Breast epithelium (tissue), 4 donors: ENCODE data around the gene CALY. TPM values are rescaled to one million over a fixed set of nuclear protein-coding genes. Genes with fewer than 3 reads are reported as not detected.

ENCODE experiments used
- DNase-seq, 2 donors: peaks; one replicate each; pipeline ENCODE4 v3.0.0-alpha.2; 2019; ENCODE audit warnings: low spot score in 2 of 2
- H3K27ac ChIP-seq, 2 donors: fragments of 200-600 bp; sonication (generic) in 1 of 2; one replicate each; pipeline ENCODE4 v1.5.1; 2016 to 2019; ENCODE audit warnings: mild to moderate bottlenecking in 1 of 2
- H3K27me3 ChIP-seq, 2 donors: fragments of 200-600 bp; sonication (generic) in 1 of 2; one replicate each; pipeline versions ENCODE4 v1.5.1 to v1.6.0; 2017 to 2019; ENCODE audit warnings: control low read depth in 1 of 2, mild to moderate bottlenecking in 1 of 2
- H3K36me3 ChIP-seq: fragments of 200-600 bp; one replicate; pipeline ENCODE4 v1.5.1; 2019
- H3K4me1 ChIP-seq, 2 donors: fragments of 200-600 bp; sonication (generic); one replicate each; pipeline ENCODE4 v1.5.1; 2016 to 2019; ENCODE audit warnings: control low read depth in 1 of 2
- H3K4me3 ChIP-seq, 3 donors: fragments of 200-600 bp; sonication (generic); 1 replicate in 2 of 3; 2 replicates in 1 of 3; pipeline ENCODE4 v1.5.1; 2016 to 2019; ENCODE audit warnings: mild to moderate bottlenecking in 3 of 3, moderate library complexity in 2 of 3
- H3K9me3 ChIP-seq, 2 donors: fragments of 200-600 bp; sonication (generic) in 1 of 2; one replicate each; pipeline ENCODE4 v1.5.1; 2016 to 2019; ENCODE audit warnings: control low read depth in 1 of 2
- POLR2A ChIP-seq: fragments of 450-650 bp; IDR thresholded peaks from one replicate; pipeline ENCODE4 v1.6.1; 2016; ENCODE audit warnings: antibody characterized with exemption, mild to moderate bottlenecking, moderate library complexity
- POLR2AphosphoS5 ChIP-seq, 3 donors: sonication (generic); formaldehyde crosslinking; IDR thresholded peaks; one replicate each; pipeline ENCODE4 v1.6.1; 2017; ENCODE audit warnings: antibody characterized with exemption in 3 of 3
- intact Hi-C: fragments of 100-400 bp; cut with DNase I; formaldehyde crosslinking; loops from one replicate; pipeline ENCODE4 v1.15.1; 2023; ENCODE audit warnings: low total_unique reads
- total RNA-seq, 3 donors: library from RNA; depleted of rRNA; stranded (reverse); fragments of >200 nt; gene quantifications; one replicate each; pipeline ENCODE4 v1.1.0, GENCODE V29; 2016
- TF ChIP-seq, protein P1 (sequence below), 3 donors: fragments of 450-650 bp; IDR thresholded peaks; one replicate each; pipeline ENCODE4 v1.5.1; 2016 to 2017; ENCODE audit warnings: antibody characterized with exemption in 3 of 3, mild to moderate bottlenecking in 3 of 3, moderate library complexity in 3 of 3

The CALY gene
- total RNA-seq, 3 donors from 2014 or later, result 0.66 TPM; not detected in 2

DNA sequence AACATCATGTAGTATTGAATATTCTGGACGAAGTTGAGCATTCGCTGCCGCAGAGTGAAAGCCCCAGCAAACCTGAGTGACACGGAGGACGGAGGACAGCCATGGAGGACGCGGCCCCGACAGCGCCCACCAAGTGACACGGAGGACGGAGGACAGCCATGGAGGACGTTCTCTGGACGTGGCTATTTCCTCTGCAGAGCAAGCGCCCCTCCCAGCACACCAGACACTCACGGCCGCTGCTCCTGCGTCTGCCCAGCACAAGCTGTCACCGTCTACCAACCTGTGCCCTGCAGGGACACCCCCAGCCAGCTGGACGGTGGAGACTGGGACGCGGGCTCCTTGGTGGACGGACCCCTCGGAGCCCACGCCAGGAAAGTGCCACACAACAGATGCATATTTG is 52.8 kb downstream of the CALY start:
- DNase-seq, result no peak
- H3K27me3 ChIP-seq, result no peaks in the 10 kb centered on the region
- H3K4me1 ChIP-seq, result no peaks in the 10 kb centered on the region
- TF ChIP-seq POLR2A, result no peak
- TF ChIP-seq, protein P1, sequence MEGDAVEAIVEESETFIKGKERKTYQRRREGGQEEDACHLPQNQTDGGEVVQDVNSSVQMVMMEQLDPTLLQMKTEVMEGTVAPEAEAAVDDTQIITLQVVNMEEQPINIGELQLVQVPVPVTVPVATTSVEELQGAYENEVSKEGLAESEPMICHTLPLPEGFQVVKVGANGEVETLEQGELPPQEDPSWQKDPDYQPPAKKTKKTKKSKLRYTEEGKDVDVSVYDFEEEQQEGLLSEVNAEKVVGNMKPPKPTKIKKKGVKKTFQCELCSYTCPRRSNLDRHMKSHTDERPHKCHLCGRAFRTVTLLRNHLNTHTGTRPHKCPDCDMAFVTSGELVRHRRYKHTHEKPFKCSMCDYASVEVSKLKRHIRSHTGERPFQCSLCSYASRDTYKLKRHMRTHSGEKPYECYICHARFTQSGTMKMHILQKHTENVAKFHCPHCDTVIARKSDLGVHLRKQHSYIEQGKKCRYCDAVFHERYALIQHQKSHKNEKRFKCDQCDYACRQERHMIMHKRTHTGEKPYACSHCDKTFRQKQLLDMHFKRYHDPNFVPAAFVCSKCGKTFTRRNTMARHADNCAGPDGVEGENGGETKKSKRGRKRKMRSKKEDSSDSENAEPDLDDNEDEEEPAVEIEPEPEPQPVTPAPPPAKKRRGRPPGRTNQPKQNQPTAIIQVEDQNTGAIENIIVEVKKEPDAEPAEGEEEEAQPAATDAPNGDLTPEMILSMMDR (IDR thresholded peaks at IDR 0.05), result no peak
- no peak for TF ChIP-seq POLR2AphosphoS5 (IDR thresholded peaks at IDR 0.05)
- peaks cover 26% of the 10 kb centered on the region for H3K36me3 ChIP-seq
- no peaks in the 10 kb centered on the region for H3K9me3 ChIP-seq
- no peak overlapping the region for H3K27ac ChIP-seq
- intact Hi-C loops, result no loop called here
- H3K4me3 ChIP-seq, result no peak overlapping the region

DNA sequence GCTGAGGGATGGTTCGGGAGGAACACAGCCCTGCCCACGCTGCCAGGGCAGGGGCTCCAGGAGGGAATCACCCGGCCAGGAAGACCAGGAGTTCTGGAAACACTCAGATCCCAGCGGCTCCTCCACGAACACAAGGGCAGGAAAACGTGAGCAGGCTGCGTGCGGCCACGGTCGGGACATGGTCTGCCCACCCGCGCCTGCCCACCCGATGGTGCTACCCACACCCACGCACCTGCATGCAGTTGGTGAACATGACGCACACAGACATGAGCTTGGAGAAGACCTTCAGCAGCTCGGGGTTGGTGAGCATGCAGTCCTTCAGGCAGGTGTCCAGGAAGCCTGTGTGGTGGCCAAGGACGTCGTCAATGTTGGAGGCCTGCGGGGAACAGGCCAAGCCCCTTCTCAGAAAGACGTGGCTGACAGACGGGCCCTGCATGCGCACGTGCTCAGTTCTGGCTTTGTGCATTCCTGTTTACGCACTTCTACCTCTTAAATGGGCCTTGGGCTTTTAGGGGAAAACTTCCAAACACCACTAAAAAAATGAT is 53.8 kb downstream of the CALY start:
- H3K4me1 ChIP-seq, result no peaks in the 10 kb centered on the region
- no peaks in the 10 kb centered on the region for H3K27me3 ChIP-seq
- H3K4me3 ChIP-seq, result no peak overlapping the region
- TF ChIP-seq, protein P1 (IDR thresholded peaks at IDR 0.05), result no peak
- TF ChIP-seq POLR2A (no peak), POLR2AphosphoS5 (IDR thresholded peaks at IDR 0.05) (no peak)
- peaks cover 22% of the 10 kb centered on the region for H3K36me3 ChIP-seq
- no peak for DNase-seq
- H3K27ac ChIP-seq, result no peak overlapping the region
- intact Hi-C loops, result no loop called here
- no peaks in the 10 kb centered on the region for H3K9me3 ChIP-seq

DNA sequence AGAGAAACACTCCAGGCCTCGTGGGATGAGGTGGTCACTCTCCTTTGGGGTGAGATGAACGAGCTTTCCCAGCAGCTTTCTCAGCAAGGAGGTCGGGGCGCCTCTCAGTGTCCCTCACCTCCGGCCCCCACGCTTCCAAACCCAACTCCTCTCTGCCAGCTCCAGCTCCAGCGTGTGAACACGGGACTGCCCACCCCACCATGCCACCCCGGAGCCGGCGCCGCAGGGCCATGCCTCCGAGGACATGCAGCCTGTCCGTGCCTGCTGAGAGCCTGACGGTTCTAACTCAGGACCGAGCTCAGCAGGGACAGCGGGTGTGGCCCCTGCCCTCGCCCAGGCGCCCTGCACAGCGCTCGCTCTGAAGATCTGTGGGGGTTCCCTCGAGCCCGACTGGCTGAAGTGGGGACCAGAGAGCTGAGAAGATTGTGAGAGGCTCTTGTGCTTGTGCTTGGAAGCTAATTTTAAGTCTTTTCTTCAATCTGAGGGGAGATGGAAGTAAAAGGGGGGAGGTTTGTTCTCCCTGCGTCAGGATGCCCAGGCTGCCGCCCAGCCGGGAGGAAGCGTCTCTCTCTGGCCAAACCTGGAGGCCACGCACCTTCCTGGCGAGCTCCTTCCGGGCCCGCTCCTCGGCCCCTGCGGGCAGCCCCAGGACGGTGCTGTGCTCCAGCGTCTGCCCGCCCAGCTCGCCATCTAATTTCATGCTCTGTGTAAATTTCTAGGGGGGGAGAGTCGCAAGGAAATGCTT is 54.9 kb downstream of the CALY start:
- Histone ChIP-seq H3K9me3 (no peaks in the 10 kb centered on the region), H3K27me3 (peaks cover 0 to 4% of the 10 kb centered on the region in 2 donors), H3K27ac (no peak overlapping the region), H3K4me1 (peaks cover 0 to 1% of the 10 kb centered on the region in 2 donors), H3K4me3 (no peak overlapping the region), H3K36me3 (peaks cover 18% of the 10 kb centered on the region)
- TF ChIP-seq POLR2A (no peak), POLR2AphosphoS5 (IDR thresholded peaks at IDR 0.05) (no peak)
- TF ChIP-seq, protein P1 (IDR thresholded peaks at IDR 0.05), result no peak
- intact Hi-C loops, result no loop called here
- DNase-seq, result no peak

DNA sequence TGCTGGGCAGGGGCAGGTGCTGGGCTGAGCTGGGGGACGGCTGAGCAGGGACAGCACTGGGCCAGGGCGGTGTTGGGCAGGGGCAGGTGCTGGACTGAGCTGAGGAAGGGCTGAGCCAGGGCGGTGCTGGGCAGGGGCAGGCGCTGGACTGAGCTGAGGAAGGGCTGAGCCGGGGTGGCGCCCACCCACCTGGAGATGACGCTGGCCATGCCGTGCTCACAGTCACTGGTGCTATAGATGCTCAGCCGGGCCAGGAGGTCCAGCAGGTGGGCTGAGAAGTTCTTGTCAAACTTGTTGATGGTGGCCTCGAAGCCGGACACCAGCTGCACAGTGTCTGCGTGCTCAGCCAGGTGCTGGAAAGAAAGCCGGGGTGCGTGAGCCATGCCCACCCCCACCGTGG is 55.6 kb downstream of the CALY start:
- Histone ChIP-seq H3K9me3 (no peaks in the 10 kb centered on the region), H3K4me3 (no peak overlapping the region), H3K4me1 (peaks cover 0 to 8% of the 10 kb centered on the region in 2 donors), H3K36me3 (peaks cover 15% of the 10 kb centered on the region), H3K27me3 (peaks cover 0 to 11% of the 10 kb centered on the region in 2 donors), H3K27ac (no peak overlapping the region)
- intact Hi-C loops, result no loop called here
- no peak for TF ChIP-seq POLR2A
- TF ChIP-seq POLR2AphosphoS5 (IDR thresholded peaks at IDR 0.05), result no peak
- TF ChIP-seq, protein P1 (IDR thresholded peaks at IDR 0.05), result no peak
- no peak for DNase-seq

DNA sequence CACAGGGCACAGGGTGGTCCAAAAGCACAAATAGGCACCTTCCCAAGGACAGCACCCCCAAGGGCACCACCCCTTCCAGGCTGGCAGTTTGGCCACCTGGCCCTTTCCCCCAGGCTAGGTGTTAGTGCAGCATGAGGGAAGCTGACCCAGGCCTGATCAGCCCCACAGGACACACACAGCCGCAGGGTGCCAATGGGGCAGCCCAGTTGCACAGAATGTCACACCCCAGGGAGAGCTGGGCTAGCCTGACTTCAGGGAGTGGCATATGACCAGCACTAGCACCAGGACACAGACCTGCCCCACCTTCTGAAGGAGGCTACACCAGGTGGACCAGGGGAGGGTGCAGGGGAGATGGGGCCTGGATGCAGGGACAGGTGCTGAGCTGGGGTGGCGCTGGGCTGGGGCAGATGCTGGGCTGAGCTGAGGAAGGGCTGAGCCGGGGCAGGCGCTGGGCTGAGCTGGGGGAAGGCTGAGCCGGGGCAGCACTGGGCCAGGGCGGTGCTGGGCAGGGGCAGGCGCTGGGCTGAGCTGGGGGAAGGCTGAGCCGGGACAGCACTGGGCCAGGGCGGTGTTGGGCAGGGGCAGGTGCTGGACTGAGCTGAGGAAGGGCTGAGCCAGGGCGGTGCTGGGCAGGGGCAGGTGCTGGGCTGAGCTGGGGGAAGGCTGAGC is 56.2 kb downstream of the CALY start:
- H3K4me3 ChIP-seq, result no peak overlapping the region
- H3K4me1 ChIP-seq, result peaks cover 0 to 9% of the 10 kb centered on the region in 2 donors
- no peak for DNase-seq
- H3K36me3 ChIP-seq, result peaks cover 15% of the 10 kb centered on the region
- intact Hi-C loops, result no loop called here
- H3K9me3 ChIP-seq, result no peaks in the 10 kb centered on the region
- peaks cover 0 to 17% of the 10 kb centered on the region in 2 donors for H3K27me3 ChIP-seq
- no peak overlapping the region for H3K27ac ChIP-seq
- TF ChIP-seq POLR2A, result no peak
- TF ChIP-seq, protein P1 (IDR thresholded peaks at IDR 0.05), result no peak
- TF ChIP-seq POLR2AphosphoS5 (IDR thresholded peaks at IDR 0.05), result no peak
